ENCODE results near the gene ZDHHC12. TPM values are rescaled to one million over a fixed set of nuclear protein-coding genes. Genes with fewer than 3 reads are reported as not detected.
A peak's percentile ranks its signal among the peaks of the same experiment; 100 is the strongest.

Gene ZDHHC12
- total and polyA plus RNA-seq, 10 of the 15 experiments (the other 5 are each of a cell fraction or from before 2014, with no cell fraction given), result 0.95 to 146 (median 49.9) TPM

DNA sequence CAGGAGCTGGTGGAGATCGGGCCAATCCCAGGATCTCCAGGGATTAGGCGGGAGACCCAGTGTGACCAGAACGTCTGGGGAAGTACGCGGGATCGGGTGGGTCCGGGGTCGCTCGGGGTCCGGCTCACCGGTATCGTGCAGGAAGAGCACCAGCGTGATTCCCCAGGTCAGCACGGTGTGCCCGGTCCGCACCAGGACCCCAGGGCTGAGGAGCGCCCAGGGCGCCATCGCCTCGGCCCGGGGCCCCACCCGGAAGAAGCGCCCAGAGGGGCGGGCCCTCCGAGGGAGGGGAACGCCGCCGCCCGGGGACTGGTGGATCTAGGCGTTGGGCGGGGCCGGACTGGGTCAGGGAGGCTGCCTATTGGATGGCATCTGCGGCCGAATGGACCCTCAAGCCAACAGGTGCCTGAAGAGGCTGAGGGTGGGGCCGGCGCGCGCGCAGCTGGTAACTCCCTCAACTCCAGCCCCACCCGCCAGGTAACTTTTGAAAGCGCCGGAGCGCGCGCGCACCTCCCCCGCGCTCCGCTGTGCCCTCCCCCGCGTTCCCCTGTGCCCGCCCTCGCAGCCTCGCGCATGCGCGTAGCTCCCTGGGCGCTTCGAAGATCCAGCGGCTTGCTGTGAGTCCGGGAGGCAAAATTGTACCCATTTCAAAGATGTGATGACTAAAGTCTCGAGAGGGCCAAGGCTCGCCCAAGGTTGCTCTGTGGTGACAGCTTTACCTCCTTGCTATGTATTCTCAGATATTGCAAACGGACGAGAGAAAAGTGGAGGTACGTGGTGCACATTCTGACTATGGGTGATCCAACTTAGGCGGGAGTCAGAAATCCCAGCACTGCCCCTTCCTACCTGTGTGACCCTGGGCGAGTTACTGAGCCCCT lies at the start of gene ZDHHC12 (continued):
- TF ChIP-seq ZNF24 (IDR thresholded peaks at IDR 0.05) (0 out of 2 replicates have a peak, but pooled peaks have one; percentile 37), TCF3 (IDR thresholded peaks at IDR 0.05; ENCODE audit: borderline replicate concordance, insufficient read depth, low read depth, low read length) (no peak; the same call in 1 of the 2 replicates), NR2F1 (conservative IDR thresholded peaks at IDR 0.05) (no peak), BHLHE40 (IDR thresholded peaks at IDR 0.05; ENCODE audit: borderline replicate concordance in 1 of 2, low read depth in 2 of 2, low read length in 1 of 2) (peak in 1 of 2 experiments; percentile 8; a peak in 1 of 4 replicates), JUNB (IDR thresholded peaks at IDR 0.05) (no peak), FOS (IDR thresholded peaks at IDR 0.05; ENCODE audit: borderline replicate concordance, extremely low read depth, insufficient read length) (peak; percentile 47), PAX5 (IDR thresholded peaks at IDR 0.05; ENCODE audit: borderline replicate concordance, low read depth, low read length) (no peak), MYC (IDR thresholded peaks at IDR 0.05; ENCODE audit: insufficient read depth, insufficient read length, insufficient replicate concordance, low read length, severe bottlenecking) (no peak), POU2F2 (IDR thresholded peaks at IDR 0.05; ENCODE audit: borderline replicate concordance, low read depth, low read length) (peak; percentile 83), DPF2 (IDR thresholded peaks at IDR 0.05) (0 out of 2 replicates have a peak, but pooled peaks have one; percentile 28), TCF12 (IDR thresholded peaks at IDR 0.05; ENCODE audit: low read depth, low read length) (0 out of 2 replicates have a peak, but pooled peaks have one; percentile 50), ZNF207 (IDR thresholded peaks at IDR 0.05; ENCODE audit: borderline replicate concordance) (peak; percentile 27; the same call in 1 of the 2 replicates), NFYA (IDR thresholded peaks at IDR 0.05; ENCODE audit: borderline replicate concordance, low read depth, low read length) (no peak), SIN3A (IDR thresholded peaks at IDR 0.05; ENCODE audit: low read depth, low read length) (no peak), POLR2A (IDR thresholded peaks at IDR 0.05; ENCODE audit: low read depth, low read length) (peak; percentile 99), TBL1XR1 (IDR thresholded peaks at IDR 0.05; ENCODE audit: low read depth, low read length) (no peak), EZH2 (IDR thresholded peaks at IDR 0.05; ENCODE audit: borderline replicate concordance, control insufficient read depth, low read depth, low read length) (no peak)
- TF ChIP-seq, protein P1, sequence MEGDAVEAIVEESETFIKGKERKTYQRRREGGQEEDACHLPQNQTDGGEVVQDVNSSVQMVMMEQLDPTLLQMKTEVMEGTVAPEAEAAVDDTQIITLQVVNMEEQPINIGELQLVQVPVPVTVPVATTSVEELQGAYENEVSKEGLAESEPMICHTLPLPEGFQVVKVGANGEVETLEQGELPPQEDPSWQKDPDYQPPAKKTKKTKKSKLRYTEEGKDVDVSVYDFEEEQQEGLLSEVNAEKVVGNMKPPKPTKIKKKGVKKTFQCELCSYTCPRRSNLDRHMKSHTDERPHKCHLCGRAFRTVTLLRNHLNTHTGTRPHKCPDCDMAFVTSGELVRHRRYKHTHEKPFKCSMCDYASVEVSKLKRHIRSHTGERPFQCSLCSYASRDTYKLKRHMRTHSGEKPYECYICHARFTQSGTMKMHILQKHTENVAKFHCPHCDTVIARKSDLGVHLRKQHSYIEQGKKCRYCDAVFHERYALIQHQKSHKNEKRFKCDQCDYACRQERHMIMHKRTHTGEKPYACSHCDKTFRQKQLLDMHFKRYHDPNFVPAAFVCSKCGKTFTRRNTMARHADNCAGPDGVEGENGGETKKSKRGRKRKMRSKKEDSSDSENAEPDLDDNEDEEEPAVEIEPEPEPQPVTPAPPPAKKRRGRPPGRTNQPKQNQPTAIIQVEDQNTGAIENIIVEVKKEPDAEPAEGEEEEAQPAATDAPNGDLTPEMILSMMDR (IDR thresholded peaks at IDR 0.05 in 2 of 3, conservative IDR thresholded peaks at IDR 0.05 in 1 of 3; ENCODE audit: control insufficient read depth in 2 of 3, extremely low read depth in 1 of 3, insufficient read depth in 1 of 3, low read depth in 3 of 3, low read length in 3 of 3), result no peak
- TF ChIP-seq, protein P2, sequence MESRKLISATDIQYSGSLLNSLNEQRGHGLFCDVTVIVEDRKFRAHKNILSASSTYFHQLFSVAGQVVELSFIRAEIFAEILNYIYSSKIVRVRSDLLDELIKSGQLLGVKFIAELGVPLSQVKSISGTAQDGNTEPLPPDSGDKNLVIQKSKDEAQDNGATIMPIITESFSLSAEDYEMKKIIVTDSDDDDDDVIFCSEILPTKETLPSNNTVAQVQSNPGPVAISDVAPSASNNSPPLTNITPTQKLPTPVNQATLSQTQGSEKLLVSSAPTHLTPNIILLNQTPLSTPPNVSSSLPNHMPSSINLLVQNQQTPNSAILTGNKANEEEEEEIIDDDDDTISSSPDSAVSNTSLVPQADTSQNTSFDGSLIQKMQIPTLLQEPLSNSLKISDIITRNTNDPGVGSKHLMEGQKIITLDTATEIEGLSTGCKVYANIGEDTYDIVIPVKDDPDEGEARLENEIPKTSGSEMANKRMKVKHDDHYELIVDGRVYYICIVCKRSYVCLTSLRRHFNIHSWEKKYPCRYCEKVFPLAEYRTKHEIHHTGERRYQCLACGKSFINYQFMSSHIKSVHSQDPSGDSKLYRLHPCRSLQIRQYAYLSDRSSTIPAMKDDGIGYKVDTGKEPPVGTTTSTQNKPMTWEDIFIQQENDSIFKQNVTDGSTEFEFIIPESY (IDR thresholded peaks at IDR 0.05), result no peak
- TF ChIP-seq, protein P3, sequence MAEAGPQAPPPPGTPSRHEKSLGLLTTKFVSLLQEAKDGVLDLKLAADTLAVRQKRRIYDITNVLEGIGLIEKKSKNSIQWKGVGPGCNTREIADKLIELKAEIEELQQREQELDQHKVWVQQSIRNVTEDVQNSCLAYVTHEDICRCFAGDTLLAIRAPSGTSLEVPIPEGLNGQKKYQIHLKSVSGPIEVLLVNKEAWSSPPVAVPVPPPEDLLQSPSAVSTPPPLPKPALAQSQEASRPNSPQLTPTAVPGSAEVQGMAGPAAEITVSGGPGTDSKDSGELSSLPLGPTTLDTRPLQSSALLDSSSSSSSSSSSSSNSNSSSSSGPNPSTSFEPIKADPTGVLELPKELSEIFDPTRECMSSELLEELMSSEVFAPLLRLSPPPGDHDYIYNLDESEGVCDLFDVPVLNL (IDR thresholded peaks at IDR 0.05; ENCODE audit: low read depth, low read length), result peak; percentile 89
- TF ChIP-seq, protein P4, sequence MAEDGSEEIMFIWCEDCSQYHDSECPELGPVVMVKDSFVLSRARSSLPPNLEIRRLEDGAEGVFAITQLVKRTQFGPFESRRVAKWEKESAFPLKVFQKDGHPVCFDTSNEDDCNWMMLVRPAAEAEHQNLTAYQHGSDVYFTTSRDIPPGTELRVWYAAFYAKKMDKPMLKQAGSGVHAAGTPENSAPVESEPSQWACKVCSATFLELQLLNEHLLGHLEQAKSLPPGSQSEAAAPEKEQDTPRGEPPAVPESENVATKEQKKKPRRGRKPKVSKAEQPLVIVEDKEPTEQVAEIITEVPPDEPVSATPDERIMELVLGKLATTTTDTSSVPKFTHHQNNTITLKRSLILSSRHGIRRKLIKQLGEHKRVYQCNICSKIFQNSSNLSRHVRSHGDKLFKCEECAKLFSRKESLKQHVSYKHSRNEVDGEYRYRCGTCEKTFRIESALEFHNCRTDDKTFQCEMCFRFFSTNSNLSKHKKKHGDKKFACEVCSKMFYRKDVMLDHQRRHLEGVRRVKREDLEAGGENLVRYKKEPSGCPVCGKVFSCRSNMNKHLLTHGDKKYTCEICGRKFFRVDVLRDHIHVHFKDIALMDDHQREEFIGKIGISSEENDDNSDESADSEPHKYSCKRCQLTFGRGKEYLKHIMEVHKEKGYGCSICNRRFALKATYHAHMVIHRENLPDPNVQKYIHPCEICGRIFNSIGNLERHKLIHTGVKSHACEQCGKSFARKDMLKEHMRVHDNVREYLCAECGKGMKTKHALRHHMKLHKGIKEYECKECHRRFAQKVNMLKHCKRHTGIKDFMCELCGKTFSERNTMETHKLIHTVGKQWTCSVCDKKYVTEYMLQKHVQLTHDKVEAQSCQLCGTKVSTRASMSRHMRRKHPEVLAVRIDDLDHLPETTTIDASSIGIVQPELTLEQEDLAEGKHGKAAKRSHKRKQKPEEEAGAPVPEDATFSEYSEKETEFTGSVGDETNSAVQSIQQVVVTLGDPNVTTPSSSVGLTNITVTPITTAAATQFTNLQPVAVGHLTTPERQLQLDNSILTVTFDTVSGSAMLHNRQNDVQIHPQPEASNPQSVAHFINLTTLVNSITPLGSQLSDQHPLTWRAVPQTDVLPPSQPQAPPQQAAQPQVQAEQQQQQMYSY (CRISPR knock-in tag; IDR thresholded peaks at IDR 0.05), result no peak
